Stimulated activated naive CD4-positive, alpha-beta T cell treated with Interleukin-2 at 50 U/mL for 16 hours (primary cell): Measurements from ENCODE around the gene CPXM2.

Experiments used
- DNase-seq: peaks from one replicate; lab custom pipeline; 2025; lab: John Stamatoyannopoulos, UW

The CPXM2 gene

DNA sequence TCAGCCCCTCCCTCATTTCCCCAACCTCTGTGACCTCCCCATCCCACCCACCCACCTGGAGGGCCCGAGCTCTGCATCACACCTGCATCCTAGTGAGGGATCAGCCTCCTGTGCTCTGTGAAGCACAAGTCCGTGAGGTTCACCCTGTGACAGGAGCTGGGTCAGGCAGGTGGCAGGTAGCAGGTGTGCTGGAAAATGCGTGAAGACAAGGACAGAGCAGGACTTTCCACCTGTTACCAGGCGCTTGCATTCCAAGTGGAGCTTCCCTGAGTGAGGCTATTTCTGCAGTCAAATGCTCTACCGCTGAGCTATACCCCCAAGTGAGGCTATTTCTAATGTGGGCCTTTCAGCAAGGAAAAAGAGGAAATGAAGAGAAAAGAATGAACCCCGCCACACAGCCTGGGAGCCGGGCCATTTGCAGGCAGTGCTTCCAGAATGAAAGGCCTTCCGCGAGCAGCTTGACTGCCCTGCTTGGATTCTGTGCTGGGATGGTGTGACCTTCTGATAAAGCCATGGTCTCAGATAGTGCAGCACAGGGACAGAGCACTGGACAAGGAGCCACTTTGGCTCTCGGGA lies 13.3 kb upstream of the CPXM2 start:
- DNase-seq: no peak

DNA sequence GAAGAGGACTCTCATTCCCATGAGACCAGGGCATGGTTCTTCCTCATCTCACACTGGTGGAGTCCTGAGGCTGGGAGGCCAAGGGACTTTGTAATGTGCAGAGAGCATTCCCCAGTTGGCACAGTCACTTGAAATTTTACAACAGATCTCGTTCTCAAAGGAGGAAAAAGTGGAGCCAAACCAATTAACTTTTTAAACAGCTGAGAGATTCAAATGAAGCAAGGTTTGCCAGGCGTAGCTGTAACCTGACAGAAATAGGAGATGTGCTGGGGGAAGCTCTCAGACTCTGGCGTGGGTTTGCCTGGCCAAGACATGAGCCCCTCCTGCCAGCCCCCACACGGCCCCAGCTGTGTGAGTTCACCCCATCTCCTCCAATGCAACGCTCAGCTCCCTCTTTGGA lies 12.0 kb upstream of the CPXM2 start:
- no peak for DNase-seq

DNA sequence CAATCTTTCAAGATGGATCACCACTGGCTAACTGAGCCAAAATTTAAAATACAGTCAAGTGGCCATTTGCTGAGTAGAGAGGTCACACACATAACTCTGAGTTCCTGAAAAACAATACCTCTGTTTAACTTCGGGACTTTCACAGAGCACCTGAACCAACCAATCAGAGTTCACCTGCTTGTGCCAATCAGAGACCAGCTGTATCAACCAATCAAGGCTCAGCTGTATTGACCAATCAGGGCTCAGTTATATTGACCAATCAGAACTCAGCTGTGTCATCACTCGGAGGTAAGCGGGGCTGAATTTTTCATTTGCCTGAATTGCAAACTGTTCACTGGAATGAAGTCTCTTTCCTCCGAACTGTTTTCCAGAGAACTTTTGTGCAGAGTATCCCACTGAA lies 10.0 kb upstream of the CPXM2 start:
- DNase-seq: no peak

- no peak for DNase-seq
These were observed 5.5 kb upstream of the CPXM2 start for GRCh38 chr10:123897146-123897545.

- DNase-seq: no peak
These were observed 4.8 kb upstream of the CPXM2 start for GRCh38 chr10:123896246-123896927.

- no peak for DNase-seq
These were observed 2.0 kb upstream of the CPXM2 start for GRCh38 chr10:123893651-123894050.

- DNase-seq: no peak
These were observed 857 bp downstream of the CPXM2 start for GRCh38 chr10:123890756-123891143.

- DNase-seq: no peak
These were observed 1.4 kb downstream of the CPXM2 start for GRCh38 chr10:123890226-123890625.

GRCh38 chr10:123889821-123890220 lies 1.8 kb downstream of the CPXM2 start:
- no peak for DNase-seq

- no peak for DNase-seq
These were observed 2.9 kb downstream of the CPXM2 start for GRCh38 chr10:123888751-123889150.

- no peak for DNase-seq
These were observed 3.4 kb downstream of the CPXM2 start for GRCh38 chr10:123888256-123888655.

GRCh38 chr10:123886292-123886691 lies 5.3 kb downstream of the CPXM2 start:
- DNase-seq: no peak

GRCh38 chr10:123885406-123886170 lies 6.0 kb downstream of the CPXM2 start:
- no peak for DNase-seq

- no peak for DNase-seq
These were observed 6.7 kb downstream of the CPXM2 start for GRCh38 chr10:123884907-123885381.

GRCh38 chr10:123884351-123884906 lies 7.2 kb downstream of the CPXM2 start:
- DNase-seq: no peak

DNA sequence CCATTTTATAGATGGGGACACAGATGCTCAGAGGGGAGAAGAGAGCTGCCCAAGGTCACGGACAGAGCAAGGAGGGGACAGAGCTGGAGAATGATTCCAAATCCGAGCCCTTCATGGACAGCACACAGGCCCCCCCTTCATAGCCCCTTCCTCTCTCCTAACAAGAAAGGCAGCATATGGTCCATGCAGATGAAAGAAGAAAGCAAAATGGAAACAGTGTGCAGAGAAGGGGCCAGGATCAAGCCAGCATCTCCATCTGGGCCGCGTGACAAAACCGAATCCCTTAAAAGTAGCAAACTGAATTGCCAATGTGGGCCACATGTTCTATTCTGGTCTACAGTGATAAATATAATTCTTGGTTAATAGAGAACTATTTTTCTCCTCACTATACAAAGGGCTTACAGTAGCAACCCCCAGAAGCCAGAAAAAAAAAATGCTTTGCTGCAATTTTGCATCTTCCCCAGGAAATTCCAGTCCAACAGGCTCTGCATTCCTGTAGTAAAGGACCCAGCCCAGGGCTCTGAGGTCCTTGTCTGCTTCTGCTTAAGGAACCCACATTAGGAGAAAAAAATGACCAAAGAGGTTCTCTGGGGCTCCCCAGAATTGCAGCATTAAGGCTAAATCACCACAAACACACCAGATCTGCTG lies 7.8 kb downstream of the CPXM2 start:
- no peak for DNase-seq

DNA sequence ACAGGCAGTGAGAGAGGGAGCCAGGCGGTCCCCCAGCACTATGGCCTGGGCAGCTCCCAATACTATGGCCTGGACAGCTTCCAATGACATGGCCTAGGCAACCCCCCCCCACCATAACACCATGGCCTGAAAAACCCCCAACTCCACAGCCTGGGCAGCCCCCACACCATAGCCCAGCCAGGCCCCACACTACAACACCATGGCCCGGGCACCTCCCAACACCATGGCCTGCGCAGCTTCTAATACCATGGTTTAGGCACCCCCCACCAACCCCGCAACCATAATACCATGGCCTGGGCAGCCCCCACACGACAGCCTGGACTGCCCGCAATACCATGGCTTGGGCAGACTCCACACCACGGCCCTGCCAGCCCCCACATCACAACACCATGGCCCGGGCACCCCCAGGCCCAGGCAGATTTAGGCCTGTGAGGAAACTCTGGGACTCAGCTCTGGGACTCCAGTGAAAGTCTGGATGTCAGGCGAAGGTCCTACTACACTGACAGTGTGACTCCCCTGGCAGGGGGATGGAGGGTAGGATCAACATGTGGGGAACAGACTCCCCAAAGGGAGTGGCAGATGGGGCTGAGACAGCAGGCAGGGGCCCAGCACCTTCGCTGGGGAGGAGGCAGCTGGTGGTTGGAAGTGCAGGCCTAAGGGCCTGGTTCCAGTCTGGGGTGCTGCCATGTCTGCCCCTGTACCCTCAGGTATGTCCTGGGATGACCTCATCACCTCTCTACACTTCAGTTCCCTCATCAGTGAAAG lies 8.7 kb downstream of the CPXM2 start:
- DNase-seq: no peak

- DNase-seq: no peak
These were observed 9.4 kb downstream of the CPXM2 start for GRCh38 chr10:123882177-123882576.

DNA sequence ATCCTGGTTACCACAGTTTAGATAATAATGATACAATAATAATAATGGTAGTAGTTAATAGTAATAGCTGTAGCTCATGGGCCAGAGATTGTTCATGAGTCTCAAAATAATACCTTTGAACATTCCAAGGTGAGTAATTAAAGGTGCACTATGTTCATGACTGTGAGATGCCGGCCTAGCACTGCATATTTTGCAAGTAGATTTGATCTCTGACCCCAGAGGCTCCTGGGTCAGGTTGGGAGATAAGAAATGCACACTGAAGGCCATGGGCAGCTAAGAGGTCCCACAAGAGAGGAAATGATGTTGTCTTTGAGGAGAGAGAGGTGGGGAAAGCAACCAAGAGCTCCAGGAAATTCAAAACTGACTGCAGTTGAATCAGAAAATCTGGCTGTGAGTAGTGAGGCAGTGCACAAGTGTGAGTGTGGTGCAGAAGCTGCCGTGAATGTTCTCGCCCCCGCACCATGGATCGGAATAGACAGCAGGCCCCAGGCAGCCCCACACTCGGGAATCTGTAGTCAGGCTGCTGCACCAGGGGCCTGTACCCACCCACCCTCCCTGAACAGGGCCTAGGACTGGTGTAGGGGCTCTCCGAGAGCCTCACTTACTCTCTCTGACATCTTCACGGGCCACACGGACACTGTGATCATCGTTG lies 11.9 kb downstream of the CPXM2 start:
- DNase-seq: no peak

DNA sequence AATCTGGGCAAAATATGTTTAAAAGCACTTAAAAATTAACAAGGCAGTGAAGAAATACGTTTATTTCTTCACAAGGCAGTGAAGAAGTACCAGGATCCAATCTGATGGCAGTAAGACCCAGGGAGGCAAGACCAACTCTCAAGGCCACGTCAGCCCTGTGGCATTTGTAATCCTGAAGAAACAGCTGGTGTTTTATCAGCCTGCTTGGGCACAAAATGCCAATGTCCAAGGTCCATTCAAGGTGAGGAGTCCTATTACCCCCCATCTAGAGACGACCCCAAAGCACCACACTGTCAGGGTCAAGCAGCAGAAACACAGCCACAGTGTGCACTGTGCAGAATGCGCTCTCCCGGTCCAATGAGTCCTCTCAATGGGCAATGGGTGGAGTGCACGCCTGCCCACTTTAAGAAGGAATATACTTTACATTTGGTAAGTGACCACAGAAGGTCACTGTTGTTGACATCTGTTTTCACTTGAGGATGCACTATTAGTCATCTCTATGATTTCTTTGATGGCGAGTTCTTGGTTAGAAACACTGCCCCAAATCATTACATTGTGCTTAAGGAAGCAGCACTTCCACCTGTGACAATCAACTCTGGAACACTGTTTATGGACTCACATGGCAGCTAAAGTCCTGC lies 12.8 kb downstream of the CPXM2 start:
- DNase-seq: no peak

DNA sequence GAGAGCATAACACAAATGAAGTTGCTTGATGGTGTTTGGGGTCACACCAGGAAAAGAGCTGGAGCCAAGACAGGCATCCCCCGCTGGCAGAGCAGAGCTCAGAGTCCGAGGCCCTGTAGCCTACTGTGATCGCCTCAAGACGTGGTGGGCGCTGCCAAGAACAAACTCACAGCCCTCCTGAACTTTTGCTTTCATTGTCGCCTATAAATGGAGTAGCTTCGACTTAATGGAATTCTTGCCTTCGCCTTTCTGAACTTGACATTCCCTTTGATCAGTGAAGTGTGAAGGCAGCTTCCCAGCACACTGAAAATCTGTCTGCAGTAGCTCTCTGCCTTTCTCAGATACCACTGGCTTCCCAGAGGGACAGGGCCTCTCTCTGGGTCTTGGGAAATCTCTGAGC lies 21.3 kb downstream of the CPXM2 start:
- no peak for DNase-seq
